NCI-H82 treated with DMSO at 0.1 percent for 48 hours (cell line): Measurements from ENCODE around the gene ANG.

Source experiments
- DNase-seq: peaks from one replicate; lab custom pipeline; 2025; ENCODE audit not compliant: unreplicated experiment; lab: John Stamatoyannopoulos, UW

Gene ANG

DNA sequence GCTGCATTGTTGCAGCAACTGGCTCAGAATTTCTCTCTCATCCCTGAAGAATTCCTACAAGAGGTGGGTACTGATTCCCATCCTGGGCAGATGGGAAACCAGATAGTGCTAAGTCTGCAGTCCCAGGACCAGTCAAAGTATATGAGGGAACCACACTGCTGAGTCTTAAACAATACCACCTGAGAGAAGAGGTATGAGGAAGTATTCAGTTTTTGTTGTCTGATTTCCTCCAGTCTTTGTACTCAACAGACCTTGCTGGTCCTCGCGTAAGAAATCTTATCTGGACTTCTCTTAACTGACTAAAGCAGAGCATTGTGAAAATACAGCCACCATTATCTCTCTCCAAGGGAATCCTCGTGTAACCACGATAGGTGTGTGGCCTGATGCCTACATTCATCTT, 53.6 kb downstream of the ANG start:
- no peak for DNase-seq

DNA sequence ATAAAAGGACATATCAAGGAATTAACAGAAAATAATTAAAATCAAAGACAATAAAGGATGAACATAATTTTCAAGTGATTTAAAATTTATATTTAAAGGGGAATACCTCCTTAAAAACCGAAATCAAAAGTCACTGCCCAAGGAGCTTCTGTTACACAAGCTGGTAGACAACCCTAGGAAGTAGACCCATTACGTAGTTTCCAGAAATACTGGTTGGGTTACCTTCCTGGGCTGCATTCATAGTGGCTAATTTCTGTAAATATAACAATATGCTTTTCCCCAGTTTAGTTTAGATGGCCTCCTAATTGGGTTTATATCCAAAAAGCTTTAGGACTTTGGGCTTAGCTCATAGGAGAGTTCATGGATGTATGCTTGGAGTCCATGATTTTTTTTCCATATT, 55.0 kb downstream of the ANG start:
- DNase-seq = no peak
